ENCODE measurements around the gene SLC22A13.

- no peak for TF ChIP-seq ZNF41 (CRISPR knock-in tag; conservative IDR thresholded peaks at IDR 0.05)
- no peak for TF ChIP-seq POLR2A (conservative IDR thresholded peaks at IDR 0.05)
- no peak for TF ChIP-seq ZNF592 (IDR thresholded peaks at IDR 0.05)
- TF ChIP-seq MYC (IDR thresholded peaks at IDR 0.05; ENCODE audit: low read depth, low read length) = no peak
- TF ChIP-seq MYC (CRISPR knock-in tag; IDR thresholded peaks at IDR 0.05; ENCODE audit: borderline replicate concordance, low read depth) = no peak
- TF ChIP-seq CREB1 (IDR thresholded peaks at IDR 0.05) = no peak
- no peak for TF ChIP-seq CREB1 (CRISPR knock-in tag; IDR thresholded peaks at IDR 0.05)
- TF ChIP-seq CTCF (IDR thresholded peaks at IDR 0.05 in 2 of 3, conservative IDR thresholded peaks at IDR 0.05 in 1 of 3; ENCODE audit: insufficient read depth in 2 of 3, low read depth in 1 of 3, low read length in 3 of 3) = no peak
- TF ChIP-seq STAT5B (CRISPR knock-in tag; IDR thresholded peaks at IDR 0.05) = no peak
- no peak for TF ChIP-seq ARHGAP35 (IDR thresholded peaks at IDR 0.05; ENCODE audit: partially characterized antibody)
Measured at GRCh38 chr3:38270606-38271005, 5.0 kb downstream of the SLC22A13 start.

Measured in K562 (cell line).